IMR-90 (cell line): ENCODE measurements around the gene SH3GLB2. TPM values are rescaled to one million over a fixed set of nuclear protein-coding genes. Genes with fewer than 3 reads are reported as not detected.
A peak's percentile ranks its signal among the peaks of the same experiment; 100 is the strongest.

ENCODE experiments used
- ATAC-seq: fragments of 200-7000 bp; cut with Tn5 transposase; 2 replicates; pipeline ENCODE4 v1.9.1; 2020; ENCODE audit warnings: low read depth, mild to moderate bottlenecking, moderate library complexity
- BruUV-seq: library from RNA; stranded (reverse); fragments of 400-500 nt; replicated peaks from 2 replicates; lab custom pipeline; 2021; lab: Mats Ljungman, UMichigan
- CTCF ChIA-PET: fragments of 300-600 bp; formaldehyde crosslinking; extraction: SDS; loops from one replicate; lab custom pipeline; 2021; ENCODE audit warnings: antibody characterized with exemption; lab: Yijun Ruan, JAX
- POLR2A ChIA-PET: fragments of 300-600 bp; sonication (Branson Sonifier 250); formaldehyde crosslinking; loops from one replicate; lab custom pipeline; 2022; ENCODE audit warnings: antibody characterized with exemption; ENCODE audit not compliant: unreplicated experiment; lab: Charles Lee
- DNase-seq: peaks from one replicate; pipeline ENCODE4 v3.0.0; 2013
- H2AFZ ChIP-seq: replicated peaks from 2 replicates; pipeline ENCODE3; 2013; ENCODE audit warnings: low read length, mild to moderate bottlenecking; ENCODE audit not compliant: poor library complexity
- H2AK5ac ChIP-seq: 2 replicates; pipeline ENCODE4 v1.6.1; 2013; ENCODE audit warnings: low read depth, low read length, inconsistent platforms
- H2AK9ac ChIP-seq: replicated peaks from 2 replicates; pipeline ENCODE3; 2013; ENCODE audit warnings: mild to moderate bottlenecking, low read depth, low read length, moderate library complexity; ENCODE audit not compliant: poor library complexity
- H2BK120ac ChIP-seq: 2 replicates; pipeline ENCODE4 v1.6.1; 2013; ENCODE audit warnings: low read depth, low read length, inconsistent platforms
- H2BK15ac ChIP-seq: 3 replicates; pipeline ENCODE4 v1.6.1; 2013; ENCODE audit warnings: low read depth, low read length, inconsistent platforms
- H2BK20ac ChIP-seq: 2 replicates; pipeline ENCODE4 v1.6.1; 2013; ENCODE audit warnings: low read depth, mild to moderate bottlenecking, inconsistent platforms, low read length, moderate library complexity
- H2BK5ac ChIP-seq: 2 replicates; pipeline ENCODE4 v1.6.1; 2013; ENCODE audit warnings: mild to moderate bottlenecking, low read depth, low read length, inconsistent platforms; ENCODE audit not compliant: poor library complexity, severe bottlenecking
- H3K14ac ChIP-seq: replicated peaks from 2 replicates; pipeline ENCODE4 v1.6.1; 2013; ENCODE audit warnings: low read depth, low read length, inconsistent platforms
- H3K18ac ChIP-seq: 2 replicates; pipeline ENCODE4 v1.6.1; 2013; ENCODE audit warnings: low read depth, low read length, control low read depth
- H3K23ac ChIP-seq: 2 replicates; pipeline ENCODE4 v1.6.1; 2013; ENCODE audit warnings: low read depth, low read length, inconsistent platforms
- H3K27ac ChIP-seq: 2 replicates; pipeline ENCODE4 v1.5.1; 2013; ENCODE audit warnings: mild to moderate bottlenecking, control low read depth, low read length; ENCODE audit not compliant: insufficient read depth
- H3K27me3 ChIP-seq: 2 replicates; pipeline ENCODE4 v1.6.1; 2013; ENCODE audit warnings: low read length; ENCODE audit not compliant: control insufficient read depth, insufficient read depth
- H3K36me3 ChIP-seq: 2 replicates; pipeline ENCODE4 v1.6.1; 2013; ENCODE audit warnings: low read length, mixed read lengths; ENCODE audit not compliant: control insufficient read depth, insufficient read depth
- H3K4ac ChIP-seq: 2 replicates; pipeline ENCODE4 v1.6.1; 2013; ENCODE audit warnings: low read depth, low read length, inconsistent platforms
- H3K4me1 ChIP-seq: 2 replicates; pipeline ENCODE4 v1.6.1; 2013; ENCODE audit warnings: low read length, mixed read lengths; ENCODE audit not compliant: control insufficient read depth, insufficient read depth
- H3K4me2 ChIP-seq: 2 replicates; pipeline ENCODE4 v1.6.1; 2013; ENCODE audit warnings: low read depth, mild to moderate bottlenecking, control low read depth, low read length, moderate library complexity
- H3K4me3 ChIP-seq: 2 replicates; pipeline ENCODE4 v1.5.1; 2013; ENCODE audit warnings: low read depth, mild to moderate bottlenecking, control low read depth, low read length, moderate library complexity; ENCODE audit not compliant: insufficient read depth
- H3K56ac ChIP-seq: 2 replicates; pipeline ENCODE4 v1.6.1; 2013; ENCODE audit warnings: low read length, inconsistent platforms; ENCODE audit not compliant: insufficient read depth; ENCODE audit errors: extremely low read depth
- H3K79me1 ChIP-seq, 2 experiments: 2 replicates each; pipeline ENCODE4 v1.6.1; 2013; ENCODE audit warnings: low read length in 2 of 2, inconsistent platforms in 1 of 2, low read depth in 1 of 2
- H3K9ac ChIP-seq: 2 replicates; pipeline ENCODE4 v1.6.1; 2013; ENCODE audit warnings: low read depth, low read length, control low read depth
- H3K9me1 ChIP-seq: 2 replicates; pipeline ENCODE4 v1.6.1; 2013; ENCODE audit warnings: low read length, inconsistent platforms; ENCODE audit not compliant: insufficient read depth
- H3K9me3 ChIP-seq: 2 replicates; pipeline ENCODE4 v1.6.1; 2013; ENCODE audit warnings: low read length; ENCODE audit not compliant: control insufficient read depth, insufficient read depth
- H4K20me1 ChIP-seq: 2 replicates; pipeline ENCODE4 v1.6.1; 2013; ENCODE audit warnings: low read length, inconsistent platforms; ENCODE audit not compliant: insufficient read depth
- H4K5ac ChIP-seq: 2 replicates; pipeline ENCODE4 v1.6.1; 2013; ENCODE audit warnings: mild to moderate bottlenecking, low read depth, low read length, control low read depth
- H4K8ac ChIP-seq, 2 experiments: 2 replicates each; pipeline ENCODE4 v1.6.1; 2013; ENCODE audit warnings: low read depth in 2 of 2, low read length in 2 of 2, control low read depth in 1 of 2, inconsistent platforms in 1 of 2
- H4K91ac ChIP-seq: 2 replicates; pipeline ENCODE4 v1.6.1; 2013; ENCODE audit warnings: low read depth, low read length, inconsistent platforms; ENCODE audit not compliant: insufficient read depth
- BHLHE40 ChIP-seq: fragments of 150-350 bp; IDR thresholded peaks from 2 replicates; pipeline ENCODE4 v1.6.1; 2016; ENCODE audit warnings: mild to moderate bottlenecking, low read depth, low read length
- CEBPB ChIP-seq: IDR thresholded peaks from 2 replicates; pipeline ENCODE4 v1.6.1; 2012; ENCODE audit warnings: low read depth, low read length, improper control_type of control experiment
- CHD1 ChIP-seq: IDR thresholded peaks from 2 replicates; pipeline ENCODE4 v1.6.1; 2012; ENCODE audit warnings: low read depth, low read length, improper control_type of control experiment
- FOS ChIP-seq: fragments of 150-350 bp; IDR thresholded peaks from 2 replicates; pipeline ENCODE4 v1.6.1; 2016; ENCODE audit warnings: low read depth, low read length
- MAFK ChIP-seq: IDR thresholded peaks from 2 replicates; pipeline ENCODE4 v1.6.1; 2012; ENCODE audit warnings: low read depth, low read length, improper control_type of control experiment
- MAZ ChIP-seq: IDR thresholded peaks from 2 replicates; pipeline ENCODE4 v1.6.1; 2012; ENCODE audit warnings: low read depth, mild to moderate bottlenecking, low read length, improper control_type of control experiment, moderate library complexity, borderline replicate concordance
- MXI1 ChIP-seq: IDR thresholded peaks from 2 replicates; pipeline ENCODE4 v1.6.1; 2012; ENCODE audit warnings: low read depth, mild to moderate bottlenecking, low read length, moderate library complexity, borderline replicate concordance
- NFE2L2 ChIP-seq: fragments of 150-350 bp; IDR thresholded peaks from 2 replicates; pipeline ENCODE4 v1.6.1; 2016; ENCODE audit warnings: low read depth, mild to moderate bottlenecking, low read length
- POLR2A ChIP-seq: IDR thresholded peaks from 2 replicates; pipeline ENCODE4 v1.6.1; 2012; ENCODE audit warnings: mild to moderate bottlenecking, low read depth, low read length
- RAD21 ChIP-seq: IDR thresholded peaks from 2 replicates; pipeline ENCODE4 v1.6.1; 2012; ENCODE audit warnings: low read length, improper control_type of control experiment
- RCOR1 ChIP-seq: IDR thresholded peaks from 2 replicates; pipeline ENCODE4 v1.6.1; 2012; ENCODE audit warnings: mild to moderate bottlenecking, low read length, improper control_type of control experiment; ENCODE audit not compliant: insufficient replicate concordance
- RFX5 ChIP-seq: IDR thresholded peaks from 2 replicates; pipeline ENCODE4 v1.8.0; 2012; ENCODE audit warnings: low read depth, mild to moderate bottlenecking, low read length, moderate library complexity
- SMC3 ChIP-seq: fragments of 150-350 bp; IDR thresholded peaks from 2 replicates; pipeline ENCODE4 v1.6.1; 2016; ENCODE audit warnings: low read depth, mild to moderate bottlenecking, antibody characterized with exemption, low read length, moderate library complexity
- WGBS, 2 experiments: methylation state at CpG; one replicate each; pipeline versions ENCODE4 v1.1.5 to v1.1.7; 2013; ENCODE audit warnings: missing lambda C conversion rate in 2 of 2; ENCODE audit not compliant: insufficient read length in 1 of 2; ENCODE audit errors: extremely low coverage in 2 of 2; 5-methylcytosine and 5-hydroxymethylcytosine counted together
- dilution Hi-C: fragments of 300-500 bp; cut with HindIII; formaldehyde crosslinking; loops from one replicate; pipeline ENCODE4 v1.14.3; 2018; ENCODE audit warnings: low sequenced_read_pairs; ENCODE audit not compliant: unreplicated experiment
- in situ Hi-C: fragments of 300-500 bp; cut with MboI; formaldehyde crosslinking; loops from 3 replicates; pipeline ENCODE4 v1.14.3; 2019; ENCODE audit warnings: low sequenced_read_pairs, inconsistent platforms, mixed read lengths
- intact Hi-C: fragments of 100-400 bp; cut with micrococcal nuclease; formaldehyde crosslinking; loops from 2 replicates; pipeline ENCODE4 v1.10.0; 2022
- polyA plus RNA-seq, 3 experiments: library from polyadenylated mRNA; depleted of rRNA; stranded (reverse); fragments of >200 nt; gene quantifications; 2 replicates each; pipeline ENCODE4 v1.2.3, GENCODE V29; 2012; ENCODE audit warnings: low replicate concordance in 1 of 3
- total RNA-seq: library from RNA; depleted of rRNA; stranded (reverse); fragments of >200 nt; gene quantifications from 2 replicates; pipeline ENCODE4 v1.2.3, GENCODE V29; 2012
- TF ChIP-seq, protein P1 (sequence below): fragments of 150-350 bp; IDR thresholded peaks from 2 replicates; pipeline ENCODE4 v1.6.1; 2016; ENCODE audit warnings: low read depth, mild to moderate bottlenecking, low read length, moderate library complexity, borderline replicate concordance
- TF ChIP-seq, protein P2 (sequence below): conservative IDR thresholded peaks from 2 replicates; pipeline ENCODE4 v1.5.1; 2012; ENCODE audit warnings: mild to moderate bottlenecking, low read depth, low read length, improper control_type of control experiment

Gene SH3GLB2
- total and polyA plus RNA-seq, 2 of the 4 experiments (the other 2 are of a cell fraction): 36.4 to 68.4 TPM

DNA sequence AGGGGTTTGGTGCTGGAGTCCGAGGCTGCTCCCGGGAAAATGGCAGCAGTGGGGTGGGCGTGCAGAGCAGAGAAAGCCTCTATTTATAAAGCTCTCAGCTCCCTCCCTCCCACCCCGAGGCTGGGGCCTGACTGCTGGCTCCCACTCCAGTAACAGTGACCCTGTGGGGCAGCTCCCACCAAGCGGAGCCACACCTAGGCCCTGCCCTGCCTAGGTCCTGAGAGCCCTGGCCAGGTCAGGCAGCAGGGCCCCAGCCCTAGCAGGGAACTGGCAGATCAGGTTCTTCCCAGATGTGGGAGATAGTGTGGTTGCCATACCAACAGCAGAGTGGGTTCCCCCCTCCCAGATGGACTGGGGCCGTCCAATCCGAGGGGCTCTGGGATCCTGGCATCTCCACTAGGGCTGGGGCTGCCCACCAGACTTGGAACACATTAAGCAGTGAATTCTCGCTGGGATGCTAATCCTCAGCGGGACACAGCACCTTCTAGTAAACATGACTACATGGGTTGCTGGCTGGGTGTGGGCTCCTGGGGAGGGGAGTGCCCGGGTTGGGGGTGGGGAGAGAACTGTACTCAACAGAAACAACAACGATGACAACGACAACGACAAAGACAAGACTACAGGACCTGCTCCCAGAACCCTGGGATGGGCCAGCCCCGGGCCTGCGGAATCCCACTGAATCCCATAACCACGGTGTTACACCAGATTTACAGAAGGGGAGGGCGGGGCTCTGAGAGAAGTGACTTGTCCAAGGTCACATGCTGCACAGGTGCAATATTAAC, 1.5 kb downstream of the SH3GLB2 start (continued):
- TF ChIP-seq, protein P1, sequence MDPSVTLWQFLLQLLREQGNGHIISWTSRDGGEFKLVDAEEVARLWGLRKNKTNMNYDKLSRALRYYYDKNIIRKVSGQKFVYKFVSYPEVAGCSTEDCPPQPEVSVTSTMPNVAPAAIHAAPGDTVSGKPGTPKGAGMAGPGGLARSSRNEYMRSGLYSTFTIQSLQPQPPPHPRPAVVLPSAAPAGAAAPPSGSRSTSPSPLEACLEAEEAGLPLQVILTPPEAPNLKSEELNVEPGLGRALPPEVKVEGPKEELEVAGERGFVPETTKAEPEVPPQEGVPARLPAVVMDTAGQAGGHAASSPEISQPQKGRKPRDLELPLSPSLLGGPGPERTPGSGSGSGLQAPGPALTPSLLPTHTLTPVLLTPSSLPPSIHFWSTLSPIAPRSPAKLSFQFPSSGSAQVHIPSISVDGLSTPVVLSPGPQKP: no peak

DNA sequence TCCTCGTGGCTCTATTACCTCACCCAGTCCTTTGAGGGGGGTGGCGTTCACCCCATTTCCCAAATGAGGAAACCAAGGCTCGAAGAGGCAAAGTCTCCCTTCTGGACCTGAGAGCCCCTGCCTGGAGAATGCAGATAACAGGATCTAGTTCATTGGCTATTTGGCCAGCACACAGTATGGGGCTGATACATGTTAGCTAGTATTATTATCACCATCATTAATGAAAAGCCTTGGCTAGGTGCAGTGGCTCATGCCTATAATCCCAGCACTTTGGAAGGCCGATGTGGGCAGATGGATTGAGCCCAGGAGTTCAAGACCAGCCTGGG, 4.3 kb downstream of the SH3GLB2 start:
- no TSS peak for BruUV-seq
- DNase-seq: no peak
- TF ChIP-seq MXI1 (no peak), POLR2A (no peak), RFX5 (no peak), SMC3 (no peak), MAFK (no peak), RCOR1 (no peak), NFE2L2 (no peak), FOS (no peak), RAD21 (no peak), MAZ (no peak), CEBPB (no peak), CHD1 (no peak), BHLHE40 (no peak)
- TF ChIP-seq, protein P2, sequence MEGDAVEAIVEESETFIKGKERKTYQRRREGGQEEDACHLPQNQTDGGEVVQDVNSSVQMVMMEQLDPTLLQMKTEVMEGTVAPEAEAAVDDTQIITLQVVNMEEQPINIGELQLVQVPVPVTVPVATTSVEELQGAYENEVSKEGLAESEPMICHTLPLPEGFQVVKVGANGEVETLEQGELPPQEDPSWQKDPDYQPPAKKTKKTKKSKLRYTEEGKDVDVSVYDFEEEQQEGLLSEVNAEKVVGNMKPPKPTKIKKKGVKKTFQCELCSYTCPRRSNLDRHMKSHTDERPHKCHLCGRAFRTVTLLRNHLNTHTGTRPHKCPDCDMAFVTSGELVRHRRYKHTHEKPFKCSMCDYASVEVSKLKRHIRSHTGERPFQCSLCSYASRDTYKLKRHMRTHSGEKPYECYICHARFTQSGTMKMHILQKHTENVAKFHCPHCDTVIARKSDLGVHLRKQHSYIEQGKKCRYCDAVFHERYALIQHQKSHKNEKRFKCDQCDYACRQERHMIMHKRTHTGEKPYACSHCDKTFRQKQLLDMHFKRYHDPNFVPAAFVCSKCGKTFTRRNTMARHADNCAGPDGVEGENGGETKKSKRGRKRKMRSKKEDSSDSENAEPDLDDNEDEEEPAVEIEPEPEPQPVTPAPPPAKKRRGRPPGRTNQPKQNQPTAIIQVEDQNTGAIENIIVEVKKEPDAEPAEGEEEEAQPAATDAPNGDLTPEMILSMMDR: no peak
- Histone ChIP-seq H3K79me1 (peaks cover 19 to 54% of the 10 kb centered on the region in 2 experiments), H3K27ac (peak overlapping the region; percentile 69), H3K4me3 (no peak overlapping the region), H3K4me1 (peaks cover 27% of the 10 kb centered on the region), H3K9ac (no peak overlapping the region), H3K4ac (peak overlapping the region; percentile 69), H2BK5ac (no peak overlapping the region), H3K4me2 (peak overlapping the region; percentile 39; the same call in 1 of the 2 replicates), H3K56ac (no peak overlapping the region), H3K9me1 (peaks cover 19% of the 10 kb centered on the region), H3K23ac (peak overlapping the region; percentile 71; the same call in 1 of the 2 replicates), H3K27me3 (no peaks in the 10 kb centered on the region), H2BK120ac (no peak overlapping the region), H3K9me3 (no peaks in the 10 kb centered on the region), H3K14ac (no peak overlapping the region; the same call in 1 of the 2 replicates), H2BK15ac (no peak overlapping the region; the same call in 2 of the 3 replicates), H4K20me1 (peaks cover 20% of the 10 kb centered on the region), H2AK9ac (peak overlapping the region; percentile 31), H3K18ac (no peak overlapping the region; the same call in 1 of the 2 replicates), H4K8ac (peak overlapping the region in 1 of 2 experiments; percentile 7; a peak in 1 of 4 replicates), H4K5ac (no peak overlapping the region; the same call in 1 of the 2 replicates), H3K36me3 (no peaks in the 10 kb centered on the region), H4K91ac (no peak overlapping the region), H2BK20ac (no peak overlapping the region), H2AK5ac (no peak overlapping the region), H2AFZ (peak overlapping the region; percentile 69)
- intact Hi-C loops (no loop called here), dilution Hi-C loops (no loop called here), in situ Hi-C loops (no loop called here)
- ChIA-PET POLR2A (no interaction called here), CTCF (no interaction called here)
- ATAC-seq: no peak
- no CpG with 5 or more reads among the region's 4 CpGs for WGBS, 2 experiments
